GM23338 (cell line): Measurements from ENCODE around the gene CUX1. TPM values are rescaled to one million over a fixed set of nuclear protein-coding genes. Genes with fewer than 3 reads are reported as not detected.

Source experiments
- ATAC-seq: fragments of 200-7000 bp; cut with Tn5 transposase; 3 replicates; pipeline ENCODE4 v1.9.1; 2020
- DNase-seq: peaks from one replicate; pipeline ENCODE4 v3.0.0-alpha.2; 2015; ENCODE audit warnings: low spot score
- H2AFZ ChIP-seq: fragments of 200-600 bp; sonication (generic); 2 replicates; pipeline ENCODE4 v1.8.0; 2016; ENCODE audit warnings: antibody characterized with exemption, mild to moderate bottlenecking, moderate library complexity
- H3F3A ChIP-seq: fragments of 200-600 bp; sonication (generic); replicated peaks from 2 replicates; pipeline ENCODE4 v1.8.0; 2017; ENCODE audit warnings: antibody characterized with exemption, mixed run types, low read depth
- H3K27ac ChIP-seq: fragments of 200-600 bp; sonication (generic); 2 replicates; pipeline ENCODE4 v1.6.1; 2016; ENCODE audit warnings: low read depth
- H3K27me3 ChIP-seq: fragments of 200-600 bp; sonication (generic); 2 replicates; pipeline ENCODE4 v1.8.0; 2016; ENCODE audit warnings: mild to moderate bottlenecking, mixed run types, moderate library complexity; ENCODE audit not compliant: insufficient read depth
- H3K36me3 ChIP-seq: fragments of 200-600 bp; sonication (generic); 2 replicates; pipeline ENCODE4 v1.8.0; 2016; ENCODE audit warnings: mild to moderate bottlenecking; ENCODE audit not compliant: insufficient read depth
- H3K4me1 ChIP-seq: fragments of 200-600 bp; sonication (generic); 2 replicates; pipeline ENCODE4 v1.8.0; 2016; ENCODE audit warnings: mild to moderate bottlenecking, moderate library complexity; ENCODE audit not compliant: insufficient read depth
- H3K4me2 ChIP-seq: fragments of 200-600 bp; sonication (generic); 2 replicates; pipeline ENCODE4 v1.7.1; 2017; ENCODE audit warnings: mixed run types
- H3K4me3 ChIP-seq: fragments of 200-600 bp; sonication (generic); 2 replicates; pipeline ENCODE4 v1.6.1; 2016; ENCODE audit warnings: mixed run types
- H3K79me2 ChIP-seq: fragments of 200-600 bp; sonication (generic); replicated peaks from 2 replicates; pipeline ENCODE4 v1.8.0; 2017; ENCODE audit warnings: mild to moderate bottlenecking; ENCODE audit not compliant: insufficient read depth
- H3K9me2 ChIP-seq: fragments of 200-600 bp; sonication (generic); 2 replicates; pipeline ENCODE4 v1.8.0; 2017; ENCODE audit not compliant: insufficient read depth
- H4K20me1 ChIP-seq: fragments of 200-600 bp; sonication (generic); replicated peaks from 2 replicates; pipeline ENCODE4 v1.8.0; 2017; ENCODE audit warnings: mild to moderate bottlenecking; ENCODE audit not compliant: insufficient read depth
- H3K27ac Mint-ChIP-seq: 2 replicates; pipeline ENCODE4 v1.8.0; 2020; ENCODE audit warnings: inconsistent platforms, mild to moderate bottlenecking, moderate library complexity, mixed read lengths
- H3K27me3 Mint-ChIP-seq: 3 replicates; pipeline ENCODE4 v1.8.0; 2022; ENCODE audit warnings: low read depth, mild to moderate bottlenecking, moderate library complexity, mixed read lengths, inconsistent platforms; ENCODE audit not compliant: insufficient read depth, poor library complexity
- H3K36me3 Mint-ChIP-seq: 3 replicates; pipeline ENCODE4 v1.8.0; 2021; ENCODE audit warnings: low read depth, mild to moderate bottlenecking, inconsistent platforms, moderate library complexity, mixed read lengths
- H3K4me1 Mint-ChIP-seq: 3 replicates; pipeline ENCODE4 v1.8.0; 2020; ENCODE audit warnings: mild to moderate bottlenecking, inconsistent platforms, mixed read lengths
- H3K4me3 Mint-ChIP-seq: 3 replicates; pipeline ENCODE4 v1.8.0; 2021; ENCODE audit warnings: moderate library complexity, mild to moderate bottlenecking, inconsistent platforms, mixed read lengths
- H3K9me3 Mint-ChIP-seq: 3 replicates; pipeline ENCODE4 v1.8.0; 2020; ENCODE audit warnings: moderate library complexity, mild to moderate bottlenecking, inconsistent platforms, mixed read lengths
- CREB1 ChIP-seq: fragments of 250-450 bp; sonication (Bioruptor Pico); IDR thresholded peaks from 2 replicates; pipeline ENCODE4 v1.5.0; 2020; ENCODE audit warnings: low read depth, mild to moderate bottlenecking, moderate library complexity
- EZH2 ChIP-seq: fragments of 200-600 bp; sonication (generic); IDR thresholded peaks from one replicate; pipeline ENCODE4 v1.8.0; 2017; ENCODE audit warnings: antibody characterized with exemption, mild to moderate bottlenecking, low read depth; ENCODE audit not compliant: unreplicated experiment
- EZH2phosphoT487 ChIP-seq: fragments of 200-600 bp; sonication (generic); IDR thresholded peaks from one replicate; pipeline ENCODE4 v1.8.1; 2018; ENCODE audit warnings: antibody characterized with exemption; ENCODE audit not compliant: unreplicated experiment
- JUNB ChIP-seq: IDR thresholded peaks from one replicate; pipeline ENCODE4 v1.6.1; 2016; ENCODE audit warnings: antibody characterized with exemption; ENCODE audit not compliant: unreplicated experiment
- NANOG ChIP-seq: IDR thresholded peaks from 2 replicates; pipeline ENCODE4 v1.6.1; 2016; ENCODE audit warnings: antibody characterized with exemption, borderline replicate concordance
- POLR2AphosphoS5 ChIP-seq: IDR thresholded peaks from 2 replicates; pipeline ENCODE4 v1.6.1; 2016; ENCODE audit warnings: antibody characterized with exemption, low read depth
- STAT1 ChIP-seq: IDR thresholded peaks from one replicate; pipeline ENCODE4 v1.6.1; 2016; ENCODE audit warnings: antibody characterized with exemption; ENCODE audit not compliant: unreplicated experiment
- ZNF114 ChIP-seq: fragments of 250-450 bp; sonication (Bioruptor Pico); IDR thresholded peaks from 2 replicates; pipeline ENCODE4 v1.5.0; 2020; ENCODE audit warnings: mild to moderate bottlenecking, moderate library complexity
- ZNF331 ChIP-seq: fragments of 250-450 bp; sonication (Bioruptor Pico); IDR thresholded peaks from 2 replicates; pipeline ENCODE4 v1.5.0; 2020; ENCODE audit warnings: low read depth, mild to moderate bottlenecking, moderate library complexity
- polyA plus RNA-seq: library from polyadenylated mRNA; unstranded; fragments of >200 nt; fragmentation: Nextera tagmentation; extraction: Ambion mirVana; gene quantifications from 2 replicates; pipeline ENCODE4 v1.2.1, GENCODE V29; 2016
- total RNA-seq: library from RNA; depleted of rRNA; stranded (reverse); fragments of >200 nt; shearing (Covaris generic); gene quantifications from 2 replicates; pipeline ENCODE4 v1.2.3, GENCODE V29; 2014
- TF ChIP-seq, protein P1 (sequence below): IDR thresholded peaks from one replicate; pipeline ENCODE4 v1.6.1; 2018; ENCODE audit warnings: antibody characterized with exemption; ENCODE audit not compliant: unreplicated experiment
- TF ChIP-seq, protein P2 (sequence below), 2 experiments: fragments of 200-600 bp in 1 of 2; sonication (generic) in 1 of 2; conservative IDR thresholded peaks; 2 replicates each; pipeline versions ENCODE4 v1.5.1 to v1.6.1; 2016 to 2017; ENCODE audit warnings: antibody characterized with exemption in 2 of 2, low read depth in 2 of 2, mild to moderate bottlenecking in 2 of 2, moderate library complexity in 1 of 2
- TF ChIP-seq, protein P3 (sequence below): fragments of 250-450 bp; sonication (Bioruptor Pico); IDR thresholded peaks from 2 replicates; pipeline ENCODE4 v1.5.0; 2020; ENCODE audit warnings: mild to moderate bottlenecking, moderate library complexity
- TF ChIP-seq, protein P4 (sequence below): IDR thresholded peaks from 2 replicates; pipeline ENCODE4 v1.6.1; 2016; ENCODE audit warnings: antibody characterized with exemption

The CUX1 gene
- total and polyA plus RNA-seq, 2 experiments from 2014 or later = 49.9 to 64.0 TPM

DNA sequence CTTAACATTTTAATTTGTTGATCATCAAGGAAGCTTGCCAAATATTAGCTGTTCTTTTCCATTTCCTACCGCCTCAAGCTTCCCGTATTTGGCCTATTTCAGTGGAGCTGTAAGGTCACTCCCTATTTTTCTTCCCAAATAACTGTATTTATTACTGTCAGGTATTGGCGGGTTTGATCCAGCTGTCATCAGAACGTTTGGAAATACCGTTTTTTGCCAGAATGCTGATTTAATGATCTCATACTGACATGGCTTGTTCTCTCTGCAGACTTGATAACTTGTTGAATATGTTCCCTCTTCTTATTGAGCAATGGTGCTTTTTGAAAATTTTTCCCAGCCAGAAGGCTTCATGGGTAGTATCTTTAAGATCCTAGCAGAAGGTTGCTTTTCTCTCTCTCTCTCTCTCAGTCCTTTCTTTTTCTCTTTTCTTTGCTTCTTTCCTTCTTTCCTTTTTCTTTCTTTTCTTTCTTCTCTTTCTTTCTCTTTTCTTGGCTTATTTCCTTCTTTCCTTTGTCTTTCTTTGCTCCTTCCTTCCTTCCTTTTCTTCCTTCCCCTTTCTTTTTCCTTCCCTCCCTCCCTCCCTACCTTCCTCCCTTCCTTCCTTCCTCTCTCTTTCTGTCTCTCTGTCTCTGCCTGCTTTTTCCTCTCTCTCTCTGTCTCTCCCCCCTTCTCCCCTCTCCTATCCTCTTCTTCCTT is 42.1 kb downstream of the CUX1 start:
- Mint-ChIP-seq H3K4me3 (peak overlapping the region; percentile 17; the same call in 1 of the 3 replicates), H3K36me3 (peaks cover 2% of the 10 kb centered on the region; the same call in 1 of the 3 replicates), H3K27ac (peak overlapping the region; percentile 87), H3K27me3 (peaks cover 17% of the 10 kb centered on the region), H3K9me3 (no peaks in the 10 kb centered on the region), H3K4me1 (peaks cover 83% of the 10 kb centered on the region)
- no peak overlapping the region for H3K4me3 ChIP-seq
- peaks cover 26% of the 10 kb centered on the region for H4K20me1 ChIP-seq
- no peaks in the 10 kb centered on the region for H3K36me3 ChIP-seq
- peaks cover 14% of the 10 kb centered on the region; the same call in 1 of the 2 replicates for H3F3A ChIP-seq
- ATAC-seq = no peak
- peaks cover 97% of the 10 kb centered on the region for H3K79me2 ChIP-seq
- no peaks in the 10 kb centered on the region for H3K27me3 ChIP-seq
- DNase-seq = no peak
- H2AFZ ChIP-seq = no peak overlapping the region
- H3K4me2 ChIP-seq = peak overlapping the region; percentile 81; the same call in 1 of the 2 replicates
- peaks cover 84% of the 10 kb centered on the region for H3K4me1 ChIP-seq
- H3K27ac ChIP-seq = peak overlapping the region; percentile 98
- no peaks in the 10 kb centered on the region for H3K9me2 ChIP-seq
- no peak for TF ChIP-seq STAT1
- no peak for TF ChIP-seq EZH2
- TF ChIP-seq, protein P1, sequence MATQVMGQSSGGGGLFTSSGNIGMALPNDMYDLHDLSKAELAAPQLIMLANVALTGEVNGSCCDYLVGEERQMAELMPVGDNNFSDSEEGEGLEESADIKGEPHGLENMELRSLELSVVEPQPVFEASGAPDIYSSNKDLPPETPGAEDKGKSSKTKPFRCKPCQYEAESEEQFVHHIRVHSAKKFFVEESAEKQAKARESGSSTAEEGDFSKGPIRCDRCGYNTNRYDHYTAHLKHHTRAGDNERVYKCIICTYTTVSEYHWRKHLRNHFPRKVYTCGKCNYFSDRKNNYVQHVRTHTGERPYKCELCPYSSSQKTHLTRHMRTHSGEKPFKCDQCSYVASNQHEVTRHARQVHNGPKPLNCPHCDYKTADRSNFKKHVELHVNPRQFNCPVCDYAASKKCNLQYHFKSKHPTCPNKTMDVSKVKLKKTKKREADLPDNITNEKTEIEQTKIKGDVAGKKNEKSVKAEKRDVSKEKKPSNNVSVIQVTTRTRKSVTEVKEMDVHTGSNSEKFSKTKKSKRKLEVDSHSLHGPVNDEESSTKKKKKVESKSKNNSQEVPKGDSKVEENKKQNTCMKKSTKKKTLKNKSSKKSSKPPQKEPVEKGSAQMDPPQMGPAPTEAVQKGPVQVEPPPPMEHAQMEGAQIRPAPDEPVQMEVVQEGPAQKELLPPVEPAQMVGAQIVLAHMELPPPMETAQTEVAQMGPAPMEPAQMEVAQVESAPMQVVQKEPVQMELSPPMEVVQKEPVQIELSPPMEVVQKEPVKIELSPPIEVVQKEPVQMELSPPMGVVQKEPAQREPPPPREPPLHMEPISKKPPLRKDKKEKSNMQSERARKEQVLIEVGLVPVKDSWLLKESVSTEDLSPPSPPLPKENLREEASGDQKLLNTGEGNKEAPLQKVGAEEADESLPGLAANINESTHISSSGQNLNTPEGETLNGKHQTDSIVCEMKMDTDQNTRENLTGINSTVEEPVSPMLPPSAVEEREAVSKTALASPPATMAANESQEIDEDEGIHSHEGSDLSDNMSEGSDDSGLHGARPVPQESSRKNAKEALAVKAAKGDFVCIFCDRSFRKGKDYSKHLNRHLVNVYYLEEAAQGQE = no peak
- no peak for TF ChIP-seq ZNF114 (CRISPR knock-in tag)
- no peak for TF ChIP-seq POLR2AphosphoS5
- TF ChIP-seq, protein P2, sequence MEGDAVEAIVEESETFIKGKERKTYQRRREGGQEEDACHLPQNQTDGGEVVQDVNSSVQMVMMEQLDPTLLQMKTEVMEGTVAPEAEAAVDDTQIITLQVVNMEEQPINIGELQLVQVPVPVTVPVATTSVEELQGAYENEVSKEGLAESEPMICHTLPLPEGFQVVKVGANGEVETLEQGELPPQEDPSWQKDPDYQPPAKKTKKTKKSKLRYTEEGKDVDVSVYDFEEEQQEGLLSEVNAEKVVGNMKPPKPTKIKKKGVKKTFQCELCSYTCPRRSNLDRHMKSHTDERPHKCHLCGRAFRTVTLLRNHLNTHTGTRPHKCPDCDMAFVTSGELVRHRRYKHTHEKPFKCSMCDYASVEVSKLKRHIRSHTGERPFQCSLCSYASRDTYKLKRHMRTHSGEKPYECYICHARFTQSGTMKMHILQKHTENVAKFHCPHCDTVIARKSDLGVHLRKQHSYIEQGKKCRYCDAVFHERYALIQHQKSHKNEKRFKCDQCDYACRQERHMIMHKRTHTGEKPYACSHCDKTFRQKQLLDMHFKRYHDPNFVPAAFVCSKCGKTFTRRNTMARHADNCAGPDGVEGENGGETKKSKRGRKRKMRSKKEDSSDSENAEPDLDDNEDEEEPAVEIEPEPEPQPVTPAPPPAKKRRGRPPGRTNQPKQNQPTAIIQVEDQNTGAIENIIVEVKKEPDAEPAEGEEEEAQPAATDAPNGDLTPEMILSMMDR (conservative IDR thresholded peaks at IDR 0.05; ENCODE audit: low read depth in 2 of 2) = no peak
- no peak for TF ChIP-seq ZNF331 (CRISPR knock-in tag)
- TF ChIP-seq, protein P3, sequence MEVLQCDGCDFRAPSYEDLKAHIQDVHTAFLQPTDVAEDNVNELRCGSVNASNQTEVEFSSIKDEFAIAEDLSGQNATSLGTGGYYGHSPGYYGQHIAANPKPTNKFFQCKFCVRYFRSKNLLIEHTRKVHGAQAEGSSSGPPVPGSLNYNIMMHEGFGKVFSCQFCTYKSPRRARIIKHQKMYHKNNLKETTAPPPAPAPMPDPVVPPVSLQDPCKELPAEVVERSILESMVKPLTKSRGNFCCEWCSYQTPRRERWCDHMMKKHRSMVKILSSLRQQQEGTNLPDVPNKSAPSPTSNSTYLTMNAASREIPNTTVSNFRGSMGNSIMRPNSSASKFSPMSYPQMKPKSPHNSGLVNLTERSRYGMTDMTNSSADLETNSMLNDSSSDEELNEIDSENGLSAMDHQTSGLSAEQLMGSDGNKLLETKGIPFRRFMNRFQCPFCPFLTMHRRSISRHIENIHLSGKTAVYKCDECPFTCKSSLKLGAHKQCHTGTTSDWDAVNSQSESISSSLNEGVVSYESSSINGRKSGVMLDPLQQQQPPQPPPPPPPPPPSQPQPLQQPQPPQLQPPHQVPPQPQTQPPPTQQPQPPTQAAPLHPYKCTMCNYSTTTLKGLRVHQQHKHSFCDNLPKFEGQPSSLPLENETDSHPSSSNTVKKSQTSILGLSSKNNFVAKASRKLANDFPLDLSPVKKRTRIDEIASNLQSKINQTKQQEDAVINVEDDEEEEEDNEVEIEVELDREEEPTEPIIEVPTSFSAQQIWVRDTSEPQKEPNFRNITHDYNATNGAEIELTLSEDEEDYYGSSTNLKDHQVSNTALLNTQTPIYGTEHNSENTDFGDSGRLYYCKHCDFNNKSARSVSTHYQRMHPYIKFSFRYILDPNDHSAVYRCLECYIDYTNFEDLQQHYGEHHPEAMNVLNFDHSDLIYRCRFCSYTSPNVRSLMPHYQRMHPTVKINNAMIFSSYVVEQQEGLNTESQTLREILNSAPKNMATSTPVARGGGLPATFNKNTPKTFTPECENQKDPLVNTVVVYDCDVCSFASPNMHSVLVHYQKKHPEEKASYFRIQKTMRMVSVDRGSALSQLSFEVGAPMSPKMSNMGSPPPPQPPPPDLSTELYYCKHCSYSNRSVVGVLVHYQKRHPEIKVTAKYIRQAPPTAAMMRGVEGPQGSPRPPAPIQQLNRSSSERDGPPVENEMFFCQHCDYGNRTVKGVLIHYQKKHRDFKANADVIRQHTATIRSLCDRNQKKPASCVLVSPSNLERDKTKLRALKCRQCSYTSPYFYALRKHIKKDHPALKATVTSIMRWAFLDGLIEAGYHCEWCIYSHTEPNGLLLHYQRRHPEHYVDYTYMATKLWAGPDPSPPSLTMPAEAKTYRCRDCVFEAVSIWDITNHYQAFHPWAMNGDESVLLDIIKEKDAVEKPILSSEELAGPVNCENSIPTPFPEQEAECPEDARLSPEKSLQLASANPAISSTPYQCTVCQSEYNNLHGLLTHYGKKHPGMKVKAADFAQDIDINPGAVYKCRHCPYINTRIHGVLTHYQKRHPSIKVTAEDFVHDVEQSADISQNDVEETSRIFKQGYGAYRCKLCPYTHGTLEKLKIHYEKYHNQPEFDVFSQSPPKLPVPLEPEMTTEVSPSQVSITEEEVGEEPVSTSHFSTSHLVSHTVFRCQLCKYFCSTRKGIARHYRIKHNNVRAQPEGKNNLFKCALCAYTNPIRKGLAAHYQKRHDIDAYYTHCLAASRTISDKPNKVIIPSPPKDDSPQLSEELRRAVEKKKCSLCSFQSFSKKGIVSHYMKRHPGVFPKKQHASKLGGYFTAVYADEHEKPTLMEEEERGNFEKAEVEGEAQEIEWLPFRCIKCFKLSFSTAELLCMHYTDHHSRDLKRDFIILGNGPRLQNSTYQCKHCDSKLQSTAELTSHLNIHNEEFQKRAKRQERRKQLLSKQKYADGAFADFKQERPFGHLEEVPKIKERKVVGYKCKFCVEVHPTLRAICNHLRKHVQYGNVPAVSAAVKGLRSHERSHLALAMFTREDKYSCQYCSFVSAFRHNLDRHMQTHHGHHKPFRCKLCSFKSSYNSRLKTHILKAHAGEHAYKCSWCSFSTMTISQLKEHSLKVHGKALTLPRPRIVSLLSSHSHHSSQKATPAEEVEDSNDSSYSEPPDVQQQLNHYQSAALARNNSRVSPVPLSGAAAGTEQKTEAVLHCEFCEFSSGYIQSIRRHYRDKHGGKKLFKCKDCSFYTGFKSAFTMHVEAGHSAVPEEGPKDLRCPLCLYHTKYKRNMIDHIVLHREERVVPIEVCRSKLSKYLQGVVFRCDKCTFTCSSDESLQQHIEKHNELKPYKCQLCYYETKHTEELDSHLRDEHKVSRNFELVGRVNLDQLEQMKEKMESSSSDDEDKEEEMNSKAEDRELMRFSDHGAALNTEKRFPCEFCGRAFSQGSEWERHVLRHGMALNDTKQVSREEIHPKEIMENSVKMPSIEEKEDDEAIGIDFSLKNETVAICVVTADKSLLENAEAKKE = no peak
- no peak for TF ChIP-seq EZH2phosphoT487
- TF ChIP-seq, protein P4, sequence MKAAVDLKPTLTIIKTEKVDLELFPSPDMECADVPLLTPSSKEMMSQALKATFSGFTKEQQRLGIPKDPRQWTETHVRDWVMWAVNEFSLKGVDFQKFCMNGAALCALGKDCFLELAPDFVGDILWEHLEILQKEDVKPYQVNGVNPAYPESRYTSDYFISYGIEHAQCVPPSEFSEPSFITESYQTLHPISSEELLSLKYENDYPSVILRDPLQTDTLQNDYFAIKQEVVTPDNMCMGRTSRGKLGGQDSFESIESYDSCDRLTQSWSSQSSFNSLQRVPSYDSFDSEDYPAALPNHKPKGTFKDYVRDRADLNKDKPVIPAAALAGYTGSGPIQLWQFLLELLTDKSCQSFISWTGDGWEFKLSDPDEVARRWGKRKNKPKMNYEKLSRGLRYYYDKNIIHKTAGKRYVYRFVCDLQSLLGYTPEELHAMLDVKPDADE = no peak
- no peak for TF ChIP-seq JUNB
- no peak for TF ChIP-seq NANOG
- TF ChIP-seq CREB1 = no peak
